Hepatocyte (in vitro differentiated cells): ENCODE data around the gene ACSL5.

Experiments used
- CTCF ChIP-seq: fragments of 200-600 bp; sonication (generic); IDR thresholded peaks from 2 replicates; pipeline ENCODE4 v1.5.1; 2016; ENCODE audit warnings: antibody characterized with exemption, mild to moderate bottlenecking; ENCODE audit not compliant: poor library complexity
- EZH2 ChIP-seq: fragments of 200-600 bp; sonication (generic); IDR thresholded peaks from 2 replicates; pipeline ENCODE4 v1.6.1; 2016; ENCODE audit warnings: antibody characterized with exemption, mild to moderate bottlenecking, borderline replicate concordance

DNA sequence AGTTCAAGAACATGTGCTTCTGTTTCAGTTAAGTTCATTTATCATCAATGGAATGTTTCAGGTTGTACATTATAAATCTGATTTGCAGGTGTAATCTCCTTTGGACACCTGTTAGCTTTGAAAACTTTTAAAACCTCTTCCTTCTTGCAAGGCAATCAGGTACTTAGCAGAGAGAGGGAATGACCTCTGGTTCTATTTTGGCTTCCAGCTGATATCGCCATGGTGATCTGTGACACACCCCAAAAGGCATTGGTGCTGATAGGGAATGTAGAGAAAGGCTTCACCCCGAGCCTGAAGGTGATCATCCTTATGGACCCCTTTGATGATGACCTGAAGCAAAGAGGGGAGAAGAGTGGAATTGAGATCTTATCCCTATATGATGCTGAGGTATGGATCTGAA lies 35.4 kb downstream of the ACSL5 start:
- TF ChIP-seq CTCF = no peak
- TF ChIP-seq EZH2 = no peak
